ENCODE measurements around the gene TACR3. TPM values are rescaled to one million over a fixed set of nuclear protein-coding genes. Genes with fewer than 3 reads are reported as not detected.
A peak's percentile ranks its signal among the peaks of the same experiment; 100 is the strongest.
"Not testable (repeated sequence)": the region's sequence is repeated elsewhere in the genome, so short reads cannot be mapped to it uniquely, and the experiment has no call there.

TACR3 gene, protein sequence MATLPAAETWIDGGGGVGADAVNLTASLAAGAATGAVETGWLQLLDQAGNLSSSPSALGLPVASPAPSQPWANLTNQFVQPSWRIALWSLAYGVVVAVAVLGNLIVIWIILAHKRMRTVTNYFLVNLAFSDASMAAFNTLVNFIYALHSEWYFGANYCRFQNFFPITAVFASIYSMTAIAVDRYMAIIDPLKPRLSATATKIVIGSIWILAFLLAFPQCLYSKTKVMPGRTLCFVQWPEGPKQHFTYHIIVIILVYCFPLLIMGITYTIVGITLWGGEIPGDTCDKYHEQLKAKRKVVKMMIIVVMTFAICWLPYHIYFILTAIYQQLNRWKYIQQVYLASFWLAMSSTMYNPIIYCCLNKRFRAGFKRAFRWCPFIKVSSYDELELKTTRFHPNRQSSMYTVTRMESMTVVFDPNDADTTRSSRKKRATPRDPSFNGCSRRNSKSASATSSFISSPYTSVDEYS
- total RNA-seq = not detected

DNA sequence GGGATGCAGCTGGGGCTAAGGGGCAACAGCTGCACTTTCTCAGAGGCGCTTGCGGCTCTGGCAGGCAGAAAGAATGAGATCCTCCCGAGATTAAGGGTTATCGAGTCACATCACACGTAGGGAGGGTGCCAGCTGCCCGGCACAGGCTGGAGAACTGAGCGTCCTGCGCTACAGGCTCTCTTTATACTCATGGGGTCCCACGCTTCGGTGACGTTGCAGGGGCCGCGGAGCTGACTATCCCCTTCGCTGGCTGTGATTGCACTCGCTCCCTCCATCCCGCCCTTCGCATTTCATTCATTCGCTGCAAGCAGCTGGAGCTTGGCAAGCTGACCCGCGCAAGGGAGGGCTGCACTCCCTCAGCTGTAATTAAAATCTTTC, at the start of gene TACR3:
Gene TACR3, minus strand, starts transcription at position 156 of the 378 bp plus-strand sequence. CDS start 310 bp downstream, outside the sequence.
- no peaks in the 10 kb centered on the region for H3K27me3 ChIP-seq
- H3K27ac ChIP-seq = no peak within 1 kb of the TSS
- in situ Hi-C loops (cut with MboI; ENCODE audit: low pct_ligation_motif_present in 1 of 4, low pct_unique_long_range_greater_than_20kb in 1 of 4, low sequenced_read_pairs in 3 of 4) (no loop called here), intact Hi-C loops (cut with DNase I; ENCODE audit: low total_unique reads) (no loop called here)
- TF ChIP-seq POLR2AphosphoS5 (IDR thresholded peaks at IDR 0.05) (no peak), POLR2A (IDR thresholded peaks at IDR 0.05) (no peak), EP300 (IDR thresholded peaks at IDR 0.05; ENCODE audit: low read depth) (no peak), CTCF (IDR thresholded peaks at IDR 0.05) (no peak)
- DNase-seq = no peak
- H3K9me3 ChIP-seq = no peaks in the 10 kb centered on the region
- no peaks in the 10 kb centered on the region for H3K4me1 ChIP-seq
- 16% methylated on average over 20 of the region's 20 CpGs; no CpG with 5 or more reads in 1 of the 2 donors for WGBS, 2 donors (ENCODE audit: low coverage in 1 of 2)
- H3K36me3 ChIP-seq = no peaks in the 10 kb centered on the region
- peak within 1 kb of the TSS in 2 of 4 donors; percentile 3 to 33 for H3K4me3 ChIP-seq

DNA sequence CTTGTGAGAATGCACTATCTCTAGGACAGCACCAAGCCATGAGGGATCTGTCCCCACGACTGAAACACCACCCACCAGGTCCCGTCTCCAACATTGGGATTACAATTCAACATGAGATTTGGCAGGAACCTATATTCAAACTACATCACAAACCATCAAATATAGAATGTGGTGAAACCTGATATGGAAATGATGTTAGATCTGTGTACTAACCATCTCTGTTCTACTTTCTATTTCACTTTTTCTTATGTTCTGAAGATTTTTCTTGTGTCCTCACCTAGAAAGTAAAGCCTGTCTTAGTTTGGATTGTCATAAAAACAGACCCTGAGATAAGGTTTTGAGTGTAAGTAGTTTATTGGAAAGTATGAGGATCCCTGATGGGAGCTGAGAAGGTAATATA, 37.8 kb upstream of the TACR3 start:
- no peaks in the 10 kb centered on the region for H3K36me3 ChIP-seq
- H3K9me3 ChIP-seq = no peaks in the 10 kb centered on the region
- H3K4me3 ChIP-seq = no peak overlapping the region
- in situ Hi-C loops (cut with MboI; ENCODE audit: low pct_ligation_motif_present in 1 of 4, low pct_unique_long_range_greater_than_20kb in 1 of 4, low sequenced_read_pairs in 3 of 4) = no loop called here
- H3K27me3 ChIP-seq = no peaks in the 10 kb centered on the region
- intact Hi-C loops (cut with DNase I; ENCODE audit: low total_unique reads) = no loop called here
- no peak for TF ChIP-seq POLR2AphosphoS5 (IDR thresholded peaks at IDR 0.05)
- TF ChIP-seq POLR2A (IDR thresholded peaks at IDR 0.05) = no peak
- WGBS, 2 donors (ENCODE audit: low coverage in 1 of 2) = 54 to 85% methylated on average over 2 of the region's 2 CpGs
- no peaks in the 10 kb centered on the region for H3K4me1 ChIP-seq
- DNase-seq = no peak
- H3K27ac ChIP-seq = no peak overlapping the region

DNA sequence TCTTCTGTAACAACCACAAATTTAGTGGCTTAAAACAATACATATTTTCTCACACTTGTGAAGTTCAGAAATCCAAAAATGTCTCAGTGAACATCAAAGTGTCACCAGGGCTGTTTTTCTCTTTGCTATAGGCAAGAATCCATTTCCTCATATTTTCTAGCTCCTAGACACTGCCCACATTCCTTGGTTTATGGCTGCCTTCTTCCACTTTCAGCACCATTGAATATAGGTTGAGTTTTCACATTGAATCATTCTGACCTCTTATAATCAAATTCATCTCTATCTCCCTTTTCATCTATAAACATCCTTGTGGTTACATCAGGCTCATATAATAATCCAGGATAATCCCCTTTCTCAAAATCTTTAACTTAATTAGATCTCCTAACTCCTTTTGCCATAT, 37.0 kb upstream of the TACR3 start:
- intact Hi-C loops (cut with DNase I; ENCODE audit: low total_unique reads) (no loop called here), in situ Hi-C loops (cut with MboI; ENCODE audit: low pct_ligation_motif_present in 1 of 4, low pct_unique_long_range_greater_than_20kb in 1 of 4, low sequenced_read_pairs in 3 of 4) (no loop called here)
- H3K36me3 ChIP-seq = no peaks in the 10 kb centered on the region
- no peak for DNase-seq
- H3K27ac ChIP-seq = no peak overlapping the region
- H3K4me3 ChIP-seq = no peak overlapping the region
- no peaks in the 10 kb centered on the region for H3K9me3 ChIP-seq
- no peaks in the 10 kb centered on the region for H3K27me3 ChIP-seq
- no peak for TF ChIP-seq CTCF (IDR thresholded peaks at IDR 0.05)
- TF ChIP-seq POLR2A (IDR thresholded peaks at IDR 0.05) = no peak
- no peak for TF ChIP-seq EP300 (IDR thresholded peaks at IDR 0.05; ENCODE audit: low read depth)
- TF ChIP-seq POLR2AphosphoS5 (IDR thresholded peaks at IDR 0.05) = no peak
- H3K4me1 ChIP-seq = no peaks in the 10 kb centered on the region

- Histone ChIP-seq H3K27me3 (no peaks in the 10 kb centered on the region), H3K4me3 (no peak overlapping the region), H3K4me1 (no peaks in the 10 kb centered on the region), H3K36me3 (no peaks in the 10 kb centered on the region), H3K9me3 (no peaks in the 10 kb centered on the region), H3K27ac (peak overlapping the region in 1 of 4 donors; percentile 34)
- 65% methylated on average over 3 of the region's 3 CpGs; no CpG with 5 or more reads in 1 of the 2 donors for WGBS, 2 donors (ENCODE audit: low coverage in 1 of 2)
- TF ChIP-seq POLR2AphosphoS5 (IDR thresholded peaks at IDR 0.05) (peak in 1 of 3 donors; percentile 51), POLR2A (IDR thresholded peaks at IDR 0.05) (no peak)
- in situ Hi-C loops (cut with MboI; ENCODE audit: low pct_ligation_motif_present in 1 of 4, low pct_unique_long_range_greater_than_20kb in 1 of 4, low sequenced_read_pairs in 3 of 4) = no loop called here
- intact Hi-C loops (cut with DNase I; ENCODE audit: low total_unique reads) = no loop called here
- peak; percentile 77 for DNase-seq
Observed at GRCh38 chr4:103754844-103755243, 35.1 kb upstream of the TACR3 start.

- intact Hi-C loops (cut with DNase I; ENCODE audit: low total_unique reads) (no loop called here), in situ Hi-C loops (cut with MboI; ENCODE audit: low pct_ligation_motif_present in 1 of 4, low pct_unique_long_range_greater_than_20kb in 1 of 4, low sequenced_read_pairs in 3 of 4) (no loop called here)
- no peak for TF ChIP-seq EP300 (IDR thresholded peaks at IDR 0.05; ENCODE audit: low read depth)
- TF ChIP-seq POLR2A (IDR thresholded peaks at IDR 0.05) = no peak
- no peak for TF ChIP-seq CTCF (IDR thresholded peaks at IDR 0.05)
- no peak for TF ChIP-seq POLR2AphosphoS5 (IDR thresholded peaks at IDR 0.05)
- no peak overlapping the region for H3K4me3 ChIP-seq
- DNase-seq = no peak
- H3K27me3 ChIP-seq = no peaks in the 10 kb centered on the region
- H3K27ac ChIP-seq = peak overlapping the region in 1 of 4 donors; percentile 34
- H3K36me3 ChIP-seq = no peaks in the 10 kb centered on the region
- WGBS, 2 donors (ENCODE audit: low coverage in 1 of 2) = 89% methylated on average over 7 of the region's 7 CpGs; no CpG with 5 or more reads in 1 of the 2 donors
- no peaks in the 10 kb centered on the region for H3K9me3 ChIP-seq
- no peaks in the 10 kb centered on the region for H3K4me1 ChIP-seq
Observed at GRCh38 chr4:103753868-103754653, 34.3 kb upstream of the TACR3 start.

DNA sequence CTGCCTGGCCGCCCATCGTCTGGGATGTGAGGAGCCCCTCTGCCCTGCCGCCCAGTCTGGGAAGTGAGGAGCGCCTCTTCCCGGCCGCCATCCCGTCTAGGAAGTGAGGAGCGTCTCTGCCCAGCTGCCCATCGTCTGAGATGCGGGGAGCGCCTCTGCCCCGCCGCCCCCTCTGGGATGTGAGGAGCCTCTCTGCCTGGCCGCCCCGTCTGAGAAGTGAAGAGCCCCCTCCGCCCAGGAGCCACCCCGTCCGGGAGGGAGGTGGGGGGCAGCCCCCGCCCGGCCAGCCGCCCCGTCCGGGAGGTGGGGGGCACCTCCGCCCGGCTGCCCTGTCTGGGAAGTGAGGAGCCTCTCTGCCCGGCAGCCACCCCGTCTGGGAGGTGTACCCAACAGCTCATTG, 3.4 kb upstream of the TACR3 start:
- H3K36me3 ChIP-seq; H3K4me3 ChIP-seq; intact Hi-C loops (cut with DNase I; ENCODE audit: low total_unique reads); in situ Hi-C loops (cut with MboI; ENCODE audit: low pct_ligation_motif_present in 1 of 4, low pct_unique_long_range_greater_than_20kb in 1 of 4, low sequenced_read_pairs in 3 of 4); H3K27me3 ChIP-seq; H3K4me1 ChIP-seq; H3K27ac ChIP-seq; DNase-seq; H3K9me3 ChIP-seq: not testable (repeated sequence)
- WGBS, 2 donors (ENCODE audit: low coverage in 1 of 2) = 98% methylated on average over 23 of the region's 27 CpGs; no CpG with 5 or more reads in 1 of the 2 donors
